ENCODE measurements around the gene CNIH3.

CNIH3 gene

GRCh38 chr1:224785040-224785328, 168.9 kb downstream of the CNIH3 start:
- Histone ChIP-seq H3K4me2 (ENCODE audit: low read length) (no peak overlapping the region), H3K79me2 (no peaks in the 10 kb centered on the region), H2AFZ (no peak overlapping the region), H3K9ac (no peak overlapping the region), H3K4me1 (no peaks in the 10 kb centered on the region), H3K27ac (no peak overlapping the region), H3K36me3 (ENCODE audit: control insufficient read depth, insufficient read depth, low read length) (no peaks in the 10 kb centered on the region), H3K4me3 (ENCODE audit: low read depth, low read length) (no peak overlapping the region), H3K9me3 (ENCODE audit: control insufficient read depth, low read length) (no peaks in the 10 kb centered on the region), H3K27me3 (ENCODE audit: control insufficient read depth, insufficient read depth, low read length) (no peaks in the 10 kb centered on the region)
- TF ChIP-seq, protein P1, sequence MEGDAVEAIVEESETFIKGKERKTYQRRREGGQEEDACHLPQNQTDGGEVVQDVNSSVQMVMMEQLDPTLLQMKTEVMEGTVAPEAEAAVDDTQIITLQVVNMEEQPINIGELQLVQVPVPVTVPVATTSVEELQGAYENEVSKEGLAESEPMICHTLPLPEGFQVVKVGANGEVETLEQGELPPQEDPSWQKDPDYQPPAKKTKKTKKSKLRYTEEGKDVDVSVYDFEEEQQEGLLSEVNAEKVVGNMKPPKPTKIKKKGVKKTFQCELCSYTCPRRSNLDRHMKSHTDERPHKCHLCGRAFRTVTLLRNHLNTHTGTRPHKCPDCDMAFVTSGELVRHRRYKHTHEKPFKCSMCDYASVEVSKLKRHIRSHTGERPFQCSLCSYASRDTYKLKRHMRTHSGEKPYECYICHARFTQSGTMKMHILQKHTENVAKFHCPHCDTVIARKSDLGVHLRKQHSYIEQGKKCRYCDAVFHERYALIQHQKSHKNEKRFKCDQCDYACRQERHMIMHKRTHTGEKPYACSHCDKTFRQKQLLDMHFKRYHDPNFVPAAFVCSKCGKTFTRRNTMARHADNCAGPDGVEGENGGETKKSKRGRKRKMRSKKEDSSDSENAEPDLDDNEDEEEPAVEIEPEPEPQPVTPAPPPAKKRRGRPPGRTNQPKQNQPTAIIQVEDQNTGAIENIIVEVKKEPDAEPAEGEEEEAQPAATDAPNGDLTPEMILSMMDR (IDR thresholded peaks at IDR 0.05), result no peak

DNA sequence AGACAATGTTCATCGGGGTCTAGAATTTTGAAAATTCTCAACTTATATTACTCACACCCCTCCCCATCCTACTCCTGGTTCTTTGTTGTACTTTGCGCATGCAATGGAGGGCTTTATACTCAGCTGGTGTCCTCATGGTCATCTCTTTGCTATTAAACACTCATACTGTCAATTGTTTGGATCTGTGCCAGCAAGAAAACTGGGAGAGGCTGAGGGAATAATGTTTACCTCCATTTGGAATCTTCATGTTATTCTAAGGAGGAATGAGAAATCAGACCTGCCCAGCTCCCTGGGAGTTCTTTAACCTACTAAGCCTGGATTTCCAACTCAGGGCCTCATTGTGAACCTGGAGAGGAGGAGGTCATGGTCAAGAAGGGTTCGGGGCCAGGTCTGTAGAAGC, 169.5 kb downstream of the CNIH3 start:
- H3K4me1 ChIP-seq, result no peaks in the 10 kb centered on the region
- TF ChIP-seq, protein P1 (IDR thresholded peaks at IDR 0.05), result no peak

GRCh38 chr1:224786533-224787250, 170.6 kb downstream of the CNIH3 start:
- TF ChIP-seq, protein P1 (IDR thresholded peaks at IDR 0.05), result no peak
- Histone ChIP-seq H3K27me3 (ENCODE audit: control insufficient read depth, insufficient read depth, low read length) (no peaks in the 10 kb centered on the region), H3K9me3 (ENCODE audit: control insufficient read depth, low read length) (no peaks in the 10 kb centered on the region), H3K4me2 (ENCODE audit: low read length) (no peak overlapping the region), H3K4me1 (no peaks in the 10 kb centered on the region), H3K79me2 (no peaks in the 10 kb centered on the region), H3K27ac (no peak overlapping the region), H3K4me3 (ENCODE audit: low read depth, low read length) (no peak overlapping the region), H3K9ac (no peak overlapping the region), H2AFZ (no peak overlapping the region), H3K36me3 (ENCODE audit: control insufficient read depth, insufficient read depth, low read length) (no peaks in the 10 kb centered on the region)

More for the DNA sequence above, 169.5 kb downstream of the CNIH3 start:
- Histone ChIP-seq H3K36me3 (ENCODE audit: control insufficient read depth, insufficient read depth, low read length) (no peaks in the 10 kb centered on the region), H3K9me3 (ENCODE audit: control insufficient read depth, low read length) (no peaks in the 10 kb centered on the region), H3K79me2 (no peaks in the 10 kb centered on the region), H3K4me2 (ENCODE audit: low read length) (no peak overlapping the region), H3K9ac (no peak overlapping the region), H3K27me3 (ENCODE audit: control insufficient read depth, insufficient read depth, low read length) (no peaks in the 10 kb centered on the region), H3K27ac (no peak overlapping the region), H2AFZ (no peak overlapping the region), H3K4me3 (ENCODE audit: low read depth, low read length) (no peak overlapping the region)

DNA sequence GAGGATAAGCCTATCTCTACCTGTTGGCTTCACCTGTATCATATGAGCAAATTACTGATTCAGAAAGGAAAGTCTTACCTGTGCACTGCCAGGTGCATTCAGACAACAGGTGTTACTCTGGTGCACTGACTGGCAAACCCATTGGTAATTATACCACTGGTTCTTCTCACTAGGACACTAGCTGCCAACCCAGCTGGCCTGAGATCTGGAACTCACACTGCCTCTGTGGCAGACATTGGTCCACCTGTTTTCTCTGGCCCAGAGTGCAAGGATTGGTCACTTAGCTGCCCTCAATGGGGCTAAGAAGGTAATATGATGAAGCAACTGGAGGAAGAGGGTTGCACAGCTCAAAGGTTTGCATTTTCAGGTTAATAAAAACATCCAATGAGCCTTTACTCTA, 173.2 kb downstream of the CNIH3 start:
- no peak overlapping the region for H3K4me3 ChIP-seq (ENCODE audit: low read depth, low read length)

More for the DNA sequence above, 173.2 kb downstream of the CNIH3 start:
- no peaks in the 10 kb centered on the region for H3K4me1 ChIP-seq
- no peaks in the 10 kb centered on the region for H3K36me3 ChIP-seq (ENCODE audit: control insufficient read depth, insufficient read depth, low read length)
- H3K9me3 ChIP-seq (ENCODE audit: control insufficient read depth, low read length), result no peaks in the 10 kb centered on the region
- H3K27me3 ChIP-seq (ENCODE audit: control insufficient read depth, insufficient read depth, low read length), result no peaks in the 10 kb centered on the region
- H3K4me2 ChIP-seq (ENCODE audit: low read length), result no peak overlapping the region
- no peak overlapping the region for H2AFZ ChIP-seq
- TF ChIP-seq, protein P1 (IDR thresholded peaks at IDR 0.05), result no peak
- H3K9ac ChIP-seq, result no peak overlapping the region
- H3K27ac ChIP-seq, result no peak overlapping the region
- H3K79me2 ChIP-seq, result no peaks in the 10 kb centered on the region

Measured in parathyroid adenoma (tissue), 2 donors.